Stimulated activated CD4-positive, alpha-beta T cell treated with anti-CD3 and anti-CD28 coated beads, TNF-alpha, amount 100 ng/mL, for 24 hours (primary cell): ENCODE measurements around the gene RNF217.
"Not testable (repeated sequence)": the region's sequence is repeated elsewhere in the genome, so short reads cannot be mapped to it uniquely, and the experiment has no call there.

Source experiments
- DNase-seq, 3 experiments: peaks; one replicate each; pipeline ENCODE4 v3.0.0-alpha.2; 2020; ENCODE audit warnings: low read depth in 3 of 3

Gene RNF217

DNA sequence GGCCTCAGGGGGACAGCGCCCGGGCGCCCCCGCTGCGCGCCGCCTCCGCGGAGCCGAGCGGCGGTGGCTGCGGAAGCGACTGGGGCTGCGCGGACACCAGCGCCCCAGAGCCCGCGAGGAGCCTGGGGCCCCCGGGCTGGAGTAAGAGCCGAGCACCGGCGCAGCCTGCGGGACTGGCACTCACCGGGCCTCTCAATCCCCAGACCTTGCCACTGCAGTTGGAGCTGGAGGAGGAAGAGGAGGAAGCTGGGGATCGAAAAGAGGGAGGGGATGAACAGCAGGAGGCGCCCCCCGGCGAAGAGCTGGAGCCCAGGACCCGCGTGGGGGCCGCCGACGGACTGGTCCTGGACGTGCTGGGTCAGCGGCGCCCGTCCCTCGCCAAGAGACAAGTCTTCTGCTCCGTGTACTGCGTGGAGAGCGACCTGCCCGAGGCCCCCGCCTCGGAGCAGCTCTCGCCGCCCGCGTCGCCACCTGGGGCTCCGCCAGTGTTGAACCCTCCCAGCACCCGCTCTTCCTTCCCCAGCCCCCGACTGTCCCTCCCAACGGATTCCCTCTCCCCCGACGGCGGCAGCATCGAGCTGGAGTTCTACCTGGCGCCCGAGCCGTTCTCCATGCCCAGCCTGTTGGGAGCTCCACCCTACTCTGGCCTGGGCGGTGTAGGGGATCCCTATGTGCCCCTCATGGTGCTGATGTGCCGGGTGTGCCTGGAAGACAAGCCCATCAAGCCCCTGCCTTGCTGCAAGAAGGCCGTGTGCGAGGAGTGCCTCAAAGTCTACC is 590 bp downstream of the RNF217 start:
- peak in 1 of 3 experiments; percentile 13 for DNase-seq

DNA sequence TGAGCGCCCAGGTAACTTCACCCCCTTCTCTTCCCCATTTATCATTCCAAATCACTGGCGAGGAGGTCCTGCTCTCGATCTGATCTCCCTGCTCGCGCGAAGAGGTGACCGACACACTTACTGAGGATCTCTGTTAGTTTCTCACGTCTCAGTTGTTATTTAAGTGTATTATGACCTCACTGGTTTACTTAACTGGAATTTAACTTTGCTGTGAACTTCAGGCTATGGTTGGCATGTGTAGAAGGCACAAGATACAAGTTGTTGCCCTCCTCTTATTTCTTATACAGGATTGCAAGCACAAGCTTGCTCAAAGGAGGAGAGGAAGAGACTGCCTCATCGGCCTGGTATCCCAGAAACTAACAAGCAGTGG is 1.2 kb downstream of the RNF217 start:
- DNase-seq, result no peak

DNA sequence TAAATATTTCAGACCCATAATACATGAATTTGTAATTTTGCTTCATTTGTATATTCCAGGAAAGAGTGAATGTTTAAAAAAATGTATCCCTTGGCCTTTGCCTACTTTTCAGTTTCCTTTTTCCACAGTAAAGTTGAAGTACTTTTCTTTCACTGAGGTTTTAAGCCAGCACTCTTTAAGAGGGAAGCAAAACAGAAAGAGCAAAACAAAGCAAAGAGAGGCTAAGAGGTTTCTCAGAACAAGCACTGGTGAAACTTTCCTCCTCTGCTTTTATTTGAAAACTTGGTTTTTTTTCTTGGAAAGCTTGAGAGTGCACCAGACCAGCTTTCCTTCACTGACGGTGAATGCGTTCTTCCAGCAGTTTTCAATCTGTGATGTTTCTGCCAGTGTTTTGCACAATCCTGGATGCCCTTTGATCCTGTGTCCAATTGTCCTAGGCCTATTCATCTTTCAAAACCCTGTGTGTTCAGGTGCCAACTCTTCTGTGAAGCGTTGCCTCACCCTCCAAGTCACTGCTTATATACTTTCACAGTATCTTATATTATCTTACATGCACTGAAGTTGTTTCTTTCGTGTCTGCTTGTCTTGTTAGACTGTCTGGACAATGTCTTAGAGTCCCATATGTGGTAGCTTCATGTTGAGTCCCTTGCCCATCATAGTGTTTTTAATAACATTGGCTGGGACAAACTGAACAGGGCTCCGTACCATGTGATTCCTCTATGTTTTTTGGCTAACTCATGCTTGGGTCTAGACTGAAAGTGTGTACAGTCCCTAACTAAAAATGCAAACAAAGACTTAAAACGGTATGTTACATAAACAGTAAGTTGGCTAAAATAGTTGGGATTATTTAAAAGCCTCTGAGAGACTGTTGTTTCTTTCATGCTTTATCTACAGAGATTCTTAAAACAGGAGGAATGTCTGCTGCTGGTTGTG is 1.9 kb downstream of the RNF217 start:
- no peak for DNase-seq

DNA sequence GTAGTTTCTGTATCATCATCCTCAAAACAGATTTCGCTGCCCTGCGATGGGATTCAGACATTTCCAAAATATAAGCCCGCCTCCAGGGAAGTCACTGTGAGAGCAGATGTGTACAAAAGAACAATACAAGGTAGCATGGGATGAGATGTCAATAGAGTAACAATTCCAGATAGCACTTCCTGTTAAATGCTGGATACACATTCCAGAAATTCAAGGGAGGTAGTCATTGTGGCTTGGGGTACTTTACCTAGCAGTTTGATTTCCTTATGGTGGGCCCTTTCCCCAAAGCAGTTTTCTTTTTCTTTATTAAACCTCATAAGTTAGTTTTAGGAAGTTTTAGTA is 2.5 kb downstream of the RNF217 start:
- DNase-seq, result no peak

DNA sequence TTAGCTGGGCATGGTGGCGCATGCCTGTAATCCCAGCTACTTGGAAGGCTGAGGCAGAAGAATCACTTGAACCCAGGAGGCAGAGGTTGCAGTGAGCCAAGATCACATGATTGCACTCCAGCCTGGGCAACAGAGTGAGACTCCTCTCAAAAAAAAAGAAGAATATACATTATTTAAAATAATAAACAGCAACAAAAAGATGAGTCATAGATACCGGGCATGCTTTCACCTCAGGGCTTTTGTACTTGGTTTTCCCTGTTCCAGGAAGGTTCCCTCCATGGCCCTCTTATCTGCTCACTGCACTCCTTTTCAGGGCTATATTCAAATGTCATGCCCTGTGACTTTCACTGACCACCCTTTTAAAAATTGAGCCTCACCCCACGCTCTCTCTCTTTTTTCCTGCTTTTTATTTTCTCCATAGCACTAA is 3.2 kb downstream of the RNF217 start:
- DNase-seq, result not testable (repeated sequence)

DNA sequence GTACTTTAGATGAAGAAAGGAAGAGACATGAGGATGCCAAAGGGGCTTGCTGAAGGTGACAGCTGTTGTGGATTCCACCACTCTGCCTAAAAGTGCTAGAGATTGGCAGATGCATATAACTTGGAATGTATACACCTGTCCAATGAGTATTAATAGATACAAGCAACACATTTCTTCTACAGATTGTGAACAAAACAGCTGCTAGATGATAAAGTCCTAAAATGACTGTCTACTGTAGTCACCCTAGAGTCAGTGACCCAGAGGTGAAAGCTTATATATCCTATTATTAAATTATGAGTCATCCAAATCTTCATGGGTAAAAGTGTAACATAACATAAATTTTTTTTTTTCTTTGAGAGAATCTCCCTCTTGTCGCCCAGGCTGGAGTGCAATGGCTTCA is 5.2 kb downstream of the RNF217 start:
- no peak for DNase-seq

DNA sequence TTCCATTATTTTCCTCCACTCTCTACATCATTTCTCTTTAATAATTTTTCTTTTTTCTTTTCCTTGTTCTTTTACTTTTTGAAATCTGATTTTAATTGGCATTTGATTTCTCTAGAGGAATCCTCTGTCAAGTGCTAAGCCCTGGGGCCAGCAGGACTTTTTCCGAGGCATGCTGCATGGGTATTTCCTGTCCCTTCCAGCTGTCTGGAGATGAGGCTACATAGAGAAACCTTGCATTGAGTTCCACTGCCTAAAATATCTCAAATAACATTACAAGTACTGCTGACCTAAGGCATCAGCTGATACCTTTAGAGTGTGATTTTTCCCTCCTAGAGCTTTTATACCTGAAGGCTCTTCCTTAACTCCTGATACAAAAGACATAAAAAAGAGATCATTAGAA is 6.2 kb downstream of the RNF217 start:
- no peak for DNase-seq

DNA sequence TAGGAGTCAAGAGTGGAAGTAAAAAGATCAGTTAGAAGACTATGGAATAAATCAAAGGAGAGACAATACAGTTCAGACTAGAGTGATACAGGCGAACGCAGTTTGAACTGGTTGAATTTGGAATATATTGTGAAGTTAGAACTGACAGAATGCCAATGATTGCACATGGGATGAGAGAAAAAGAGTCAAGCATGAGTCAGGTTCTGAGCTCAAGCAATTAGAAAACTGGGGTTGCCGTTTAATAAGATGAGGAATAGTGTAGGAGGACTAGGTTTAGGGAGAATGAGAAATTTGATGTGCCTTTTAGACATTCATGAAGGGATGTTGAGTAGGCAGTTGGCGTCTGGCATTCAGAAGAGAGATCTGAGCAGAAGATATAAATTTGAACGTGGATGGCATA is 8.0 kb downstream of the RNF217 start:
- DNase-seq, result no peak

DNA sequence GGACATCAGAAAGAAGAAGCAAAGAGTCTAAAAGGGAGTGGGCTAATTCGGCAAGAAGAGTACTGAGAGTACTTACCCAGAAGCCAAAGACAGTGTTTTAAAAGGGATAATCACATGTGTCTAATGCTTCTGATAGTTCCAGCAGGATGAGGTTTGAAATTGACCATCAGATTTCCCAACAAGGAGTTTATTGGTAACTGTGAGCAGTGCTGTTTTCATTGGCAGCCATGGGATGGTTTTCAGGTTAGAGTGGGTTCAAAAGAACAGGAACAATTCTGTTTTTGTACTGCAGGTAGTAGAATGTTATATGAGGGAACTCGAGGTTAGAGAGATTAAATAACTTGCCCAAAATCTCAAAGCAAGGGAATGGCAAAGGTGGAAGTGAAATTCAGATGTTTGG is 8.5 kb downstream of the RNF217 start:
- DNase-seq, result no peak

DNA sequence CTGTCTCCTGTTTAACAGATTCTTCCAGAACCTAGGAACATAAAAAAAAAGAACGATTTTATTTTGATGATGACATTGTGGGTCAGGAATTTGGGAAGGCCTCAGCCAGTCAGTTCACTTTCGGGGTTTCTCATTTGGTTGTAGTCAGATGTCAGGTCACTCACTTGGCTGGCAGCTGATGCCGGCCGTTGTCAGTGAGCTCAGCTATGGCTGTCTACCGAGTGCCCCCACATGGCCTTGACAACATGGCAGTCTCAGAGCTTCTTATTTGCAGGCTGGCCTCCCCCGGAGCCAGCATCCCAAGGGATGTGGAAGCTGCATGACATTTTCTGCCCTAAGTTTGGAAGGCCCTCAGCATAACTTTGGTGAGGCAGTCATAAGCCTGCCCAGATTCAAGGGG is 11.5 kb downstream of the RNF217 start:
- DNase-seq, result no peak

DNA sequence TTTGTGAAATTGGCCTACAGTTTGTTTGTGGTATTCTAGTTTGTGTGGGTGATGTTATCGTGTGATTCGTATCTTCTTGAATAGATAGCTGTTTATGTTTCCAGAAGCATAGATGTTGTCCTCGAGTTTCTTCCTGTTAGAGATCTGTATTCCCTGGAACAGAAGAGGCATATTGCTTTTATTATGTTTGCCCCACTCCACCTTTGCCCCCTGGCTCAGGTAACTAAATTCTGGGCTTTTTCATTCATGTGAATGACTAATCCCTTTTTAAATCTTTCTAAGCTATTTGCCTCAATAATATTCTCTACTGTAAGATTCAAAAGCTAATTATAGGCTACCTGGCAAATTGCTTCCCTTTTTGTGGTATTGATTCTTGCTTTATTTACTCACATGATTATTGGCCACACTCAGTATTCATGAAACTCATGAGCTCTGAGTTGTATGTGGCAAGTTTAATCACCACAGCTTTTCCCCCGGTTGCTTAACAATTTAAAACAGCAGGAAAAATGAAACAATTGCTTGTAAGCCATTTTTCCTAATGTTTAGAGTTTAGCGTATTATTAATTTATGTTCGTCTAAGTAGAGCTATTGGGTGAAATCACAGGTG is 12.6 kb downstream of the RNF217 start:
- DNase-seq, result no peak

DNA sequence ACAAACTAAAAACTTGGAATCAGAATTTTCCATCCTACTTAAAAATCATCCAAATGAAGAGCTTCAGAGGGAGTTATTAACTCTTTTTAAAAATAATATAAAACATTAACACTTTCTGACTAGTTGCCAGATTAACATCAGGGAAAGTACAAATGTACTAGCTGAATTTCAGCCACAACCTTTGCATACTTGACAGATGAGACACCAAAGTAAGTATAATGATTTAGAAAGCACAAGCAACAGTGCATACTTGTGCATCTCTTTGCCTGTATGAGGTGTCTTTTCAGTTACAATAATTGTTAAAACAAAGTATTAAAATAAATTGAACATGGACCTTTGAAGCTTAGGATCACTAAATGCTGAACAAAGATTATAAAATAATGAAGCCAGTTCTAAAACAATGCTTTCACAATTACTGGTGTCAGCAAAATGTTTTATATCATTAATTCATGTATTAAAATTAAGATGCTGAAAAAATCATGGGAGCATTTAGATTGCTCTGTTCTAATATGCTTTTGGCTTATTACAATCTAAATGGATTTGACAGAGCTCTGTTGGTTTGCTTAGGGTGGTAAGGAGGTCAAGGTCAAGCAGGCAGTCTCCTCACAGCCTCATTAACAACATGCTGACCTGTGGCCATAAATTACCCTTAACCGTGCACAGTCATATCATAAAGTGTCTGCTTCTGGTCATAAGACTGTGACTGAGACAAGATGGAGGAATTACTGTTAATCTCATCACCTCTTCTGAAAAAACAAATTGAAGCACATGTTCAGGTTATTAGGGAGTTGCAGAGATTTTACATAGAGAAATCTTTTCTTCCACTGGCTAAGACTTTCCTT is 15.1 kb downstream of the RNF217 start:
- DNase-seq, result no peak

DNA sequence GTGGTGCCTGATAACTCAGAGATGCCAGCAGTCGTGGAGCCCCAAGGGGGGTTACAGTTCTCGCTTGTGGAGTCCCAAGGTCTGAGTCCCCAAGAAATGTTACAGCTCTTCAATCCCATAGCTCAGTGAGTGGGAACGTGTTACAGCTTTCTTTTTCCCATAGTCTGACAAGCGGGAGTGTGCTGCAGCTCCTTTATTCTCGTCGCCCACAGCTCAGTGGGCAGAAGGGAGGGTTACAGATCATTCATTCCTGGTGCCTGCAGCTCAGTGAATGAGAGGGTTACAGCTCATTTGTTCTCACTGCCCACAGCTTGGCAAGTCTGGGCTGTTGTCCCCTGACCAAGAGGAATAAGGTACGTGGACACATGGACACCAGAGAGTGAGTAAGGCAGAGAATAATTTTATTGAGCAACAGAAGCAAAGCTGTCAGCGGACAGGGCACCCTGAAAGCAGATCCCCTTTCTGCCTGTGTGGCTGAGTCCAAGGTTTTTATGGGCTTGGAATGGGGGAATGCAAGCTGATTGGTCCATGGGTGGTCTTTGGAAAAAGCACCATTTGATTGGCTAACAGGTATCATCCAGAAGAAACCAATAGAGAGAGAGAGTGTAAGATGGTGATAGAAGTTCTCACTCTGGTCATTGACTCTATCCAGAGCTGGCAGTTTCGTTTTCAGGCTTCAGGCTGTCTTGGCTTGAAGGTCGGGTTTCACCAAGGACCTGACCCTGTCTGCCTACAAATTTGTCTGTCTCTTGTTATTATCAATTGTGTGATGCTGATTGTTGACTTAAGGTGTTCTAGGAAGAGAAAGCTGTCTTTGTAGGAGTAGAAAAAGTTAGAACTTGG is 16.4 kb downstream of the RNF217 start:
- no peak for DNase-seq

DNA sequence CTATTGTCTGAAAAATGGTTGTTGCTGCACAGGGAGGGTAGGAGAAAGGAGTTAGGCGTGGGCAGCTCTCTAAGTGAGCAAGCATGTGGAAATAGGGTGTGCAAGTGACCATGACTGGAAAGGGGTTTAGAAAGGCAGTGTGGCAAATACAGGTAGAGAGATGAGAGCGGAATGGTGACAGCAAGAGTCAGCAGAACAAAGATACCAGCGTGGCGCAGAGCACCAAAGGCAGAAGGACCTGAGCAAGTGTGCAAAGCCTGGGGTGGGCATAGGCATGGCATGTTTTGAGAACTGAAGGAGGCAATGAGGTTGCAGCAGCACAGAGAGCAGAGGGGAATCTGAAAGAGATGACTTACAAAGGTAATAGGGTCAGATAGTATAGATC is 17.0 kb downstream of the RNF217 start:
- DNase-seq, result no peak

DNA sequence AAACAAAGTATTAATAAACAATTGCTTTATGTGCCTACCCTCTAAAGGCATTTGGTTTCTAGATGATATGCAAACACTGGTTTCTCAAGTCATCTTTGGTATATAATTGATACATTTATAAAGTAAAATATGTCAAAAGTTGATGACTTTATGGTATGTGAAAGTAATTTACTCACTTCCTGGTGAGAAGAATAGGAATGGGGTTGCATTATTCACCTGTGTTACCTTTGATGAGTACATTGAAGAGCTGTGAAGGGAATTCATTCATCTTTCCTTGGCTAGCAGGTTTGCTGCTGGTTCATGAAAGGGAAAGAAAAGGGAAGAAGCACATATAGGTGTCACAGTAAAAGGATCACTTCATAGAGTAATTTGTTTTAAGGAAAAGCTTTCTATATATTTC is 20.4 kb downstream of the RNF217 start:
- DNase-seq, result no peak

DNA sequence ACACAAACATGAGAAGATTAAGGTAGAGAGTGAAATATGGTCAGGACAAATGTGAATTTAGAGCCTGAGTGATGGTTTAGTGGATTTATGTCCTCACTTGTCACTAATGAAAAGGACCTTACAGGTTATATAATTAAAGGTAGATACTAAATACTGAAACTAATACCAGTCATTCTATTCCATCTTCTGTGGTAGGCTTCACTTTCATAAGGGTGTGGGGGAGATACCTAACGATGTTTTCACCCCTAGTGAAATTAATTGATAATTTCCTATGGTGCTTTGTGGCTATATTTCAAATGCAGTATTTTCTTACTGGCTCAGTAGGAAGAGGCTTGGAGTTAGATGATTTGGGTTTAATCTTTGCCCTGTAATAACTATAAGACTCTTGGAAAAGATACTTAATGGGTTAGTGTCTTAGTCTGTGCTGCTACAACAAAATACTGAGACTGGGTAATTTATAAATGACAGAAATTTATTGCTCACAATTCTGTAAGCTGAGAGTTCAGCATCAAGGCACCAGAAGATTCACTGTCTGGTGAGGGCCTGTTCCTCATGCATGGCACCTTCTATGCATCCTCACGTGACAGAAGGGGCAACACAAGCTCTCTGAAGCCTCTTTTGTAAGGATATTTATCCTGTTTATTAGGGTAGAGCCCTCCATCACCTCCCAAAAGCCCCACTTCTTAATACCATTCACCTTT is 21.3 kb downstream of the RNF217 start:
- no peak for DNase-seq

DNA sequence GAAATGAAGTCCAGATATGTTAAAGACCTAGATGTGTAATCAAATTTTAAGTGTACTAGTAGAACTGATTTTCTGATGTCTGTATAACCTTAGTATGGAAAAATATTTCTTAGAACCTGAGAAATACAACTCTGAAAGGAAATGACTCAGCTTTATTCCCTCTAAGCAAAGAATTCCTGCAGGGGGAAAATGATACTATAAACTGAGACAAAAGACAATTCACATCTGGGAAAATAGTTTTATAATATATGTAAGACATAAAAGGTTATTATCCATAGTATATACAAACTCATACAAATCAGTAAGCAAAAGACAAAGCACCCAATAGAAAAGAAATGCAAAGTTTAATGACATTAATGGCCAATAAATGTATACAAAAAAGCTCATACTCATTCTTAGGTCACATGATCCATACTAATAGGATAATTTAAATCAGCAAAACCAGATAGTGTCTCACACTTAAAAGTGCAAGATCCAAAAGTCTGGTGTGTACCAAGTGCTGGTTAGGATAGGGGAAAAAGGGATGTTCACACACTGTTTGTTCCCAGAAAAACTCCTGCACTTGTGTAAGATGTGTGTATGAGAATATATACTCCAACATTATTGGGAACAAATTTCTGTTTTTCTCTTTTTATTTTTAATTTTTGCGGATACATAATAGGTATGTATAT is 22.6 kb downstream of the RNF217 start:
- no peak for DNase-seq

DNA sequence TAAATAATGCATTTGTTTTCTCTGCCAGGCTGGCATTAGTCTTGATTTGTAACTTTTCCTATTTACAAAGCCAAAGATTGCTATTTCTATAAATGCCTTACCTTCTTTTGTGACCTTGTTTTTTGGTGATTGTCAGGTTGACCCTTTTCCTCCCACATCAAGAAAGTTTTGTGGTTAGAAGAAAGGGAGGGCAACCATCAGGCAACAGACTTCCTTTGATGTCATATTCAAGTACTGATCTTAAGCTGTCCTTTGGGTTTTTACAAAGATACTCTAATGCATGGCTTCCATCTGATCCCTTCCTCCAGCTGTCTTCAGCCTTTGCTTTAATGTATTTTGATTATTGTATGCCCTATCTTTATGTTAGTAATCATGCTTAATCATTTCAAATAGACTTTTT is 23.9 kb downstream of the RNF217 start:
- DNase-seq, result no peak

DNA sequence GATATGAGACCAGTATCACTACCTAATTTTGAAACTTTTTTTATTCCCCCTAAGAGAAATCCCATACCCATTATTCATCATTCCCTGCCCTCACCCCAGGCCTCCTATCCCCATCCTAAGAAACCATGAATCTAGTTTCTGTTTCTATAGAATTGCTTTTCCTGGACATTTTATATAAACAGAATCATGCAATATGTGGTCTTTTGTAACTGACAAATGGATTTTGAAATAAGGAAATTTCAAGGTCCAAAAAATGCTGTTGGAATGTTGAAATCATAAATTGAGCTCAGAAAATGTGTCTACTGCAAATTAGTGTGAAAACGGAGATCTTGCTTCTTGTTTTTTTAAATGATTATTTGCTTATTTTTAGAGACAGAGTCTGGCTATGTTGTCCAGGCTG is 25.1 kb downstream of the RNF217 start:
- DNase-seq, result no peak
